OCI-LY1 (cell line): ENCODE results near the gene CLOCK.

Source experiments
- H2AFZ ChIP-seq: fragments of 200-600 bp; sonication (generic), shearing (Covaris generic); 2 replicates; pipeline ENCODE4 v1.6.0; 2014; ENCODE audit warnings: antibody characterized with exemption, mild to moderate bottlenecking, low read length
- H3F3A ChIP-seq: fragments of 200-600 bp; sonication (generic), shearing (Covaris generic); 2 replicates; pipeline ENCODE4 v1.6.0; 2014; ENCODE audit warnings: mild to moderate bottlenecking, antibody characterized with exemption, low read length, moderate library complexity; ENCODE audit not compliant: insufficient read depth
- H3K27ac ChIP-seq: fragments of 200-600 bp; sonication (generic); 2 replicates; pipeline ENCODE4 v1.5.1; 2014; ENCODE audit warnings: low read length, mixed run types, mild to moderate bottlenecking, low read depth; ENCODE audit not compliant: poor library complexity, severe bottlenecking
- H3K27me3 ChIP-seq: fragments of 200-600 bp; sonication (generic); 2 replicates; pipeline ENCODE4 v1.6.0; 2014; ENCODE audit warnings: antibody characterized with exemption, mild to moderate bottlenecking, low read length, moderate library complexity; ENCODE audit not compliant: insufficient read depth
- H3K36me3 ChIP-seq: fragments of 200-600 bp; sonication (generic); 2 replicates; pipeline ENCODE4 v1.6.1; 2014; ENCODE audit warnings: mild to moderate bottlenecking, antibody characterized with exemption, low read length, moderate library complexity, mixed read lengths; ENCODE audit not compliant: insufficient read depth
- H3K4me1 ChIP-seq: fragments of 200-600 bp; sonication (generic); 2 replicates; pipeline ENCODE4 v1.5.1; 2014; ENCODE audit warnings: mild to moderate bottlenecking, low read length, moderate library complexity; ENCODE audit not compliant: insufficient read depth, severe bottlenecking
- H3K4me2 ChIP-seq: fragments of 200-600 bp; sonication (generic), shearing (Covaris generic); 2 replicates; pipeline ENCODE4 v1.6.1; 2014; ENCODE audit warnings: low read length
- H3K4me3 ChIP-seq: fragments of 200-600 bp; sonication (generic); 2 replicates; pipeline ENCODE4 v1.5.1; 2014; ENCODE audit warnings: low read length, low read depth, mild to moderate bottlenecking, mixed read lengths; ENCODE audit not compliant: poor library complexity, severe bottlenecking
- H3K79me2 ChIP-seq: fragments of 200-600 bp; shearing (Covaris generic); 2 replicates; pipeline ENCODE4 v1.6.1; 2016; ENCODE audit warnings: mixed run types, low read length, mixed read lengths; ENCODE audit not compliant: insufficient read depth
- H3K9ac ChIP-seq: fragments of 200-600 bp; sonication (generic), shearing (Covaris generic); 2 replicates; pipeline ENCODE4 v1.6.1; 2014; ENCODE audit warnings: mild to moderate bottlenecking, low read length, mixed read lengths
- H3K9me2 ChIP-seq: fragments of 200-600 bp; sonication (generic), shearing (Covaris generic); 2 replicates; pipeline ENCODE4 v1.6.1; 2014; ENCODE audit warnings: low read depth, mild to moderate bottlenecking, low read length, mixed read lengths
- H3K9me3 ChIP-seq: fragments of 200-600 bp; shearing (Covaris generic); 2 replicates; pipeline ENCODE4 v1.6.1; 2014; ENCODE audit warnings: low read length, mixed read lengths
- H4K20me1 ChIP-seq: fragments of 200-600 bp; sonication (generic), shearing (Covaris generic); 2 replicates; pipeline ENCODE4 v1.6.0; 2016; ENCODE audit warnings: mild to moderate bottlenecking, low read length; ENCODE audit not compliant: insufficient read depth
- EZH2 ChIP-seq: fragments of 200-600 bp; sonication (generic), shearing (Covaris generic); IDR thresholded peaks from 2 replicates; pipeline ENCODE4 v1.8.0; 2017; ENCODE audit warnings: borderline replicate concordance, mixed run types, mild to moderate bottlenecking, antibody characterized with exemption, low read length, moderate library complexity, mixed read lengths
- TF ChIP-seq, protein P1 (sequence below): fragments of 200-600 bp; sonication (generic), shearing (Covaris generic); IDR thresholded peaks from 2 replicates; pipeline ENCODE4 v1.5.1; 2017; ENCODE audit warnings: mild to moderate bottlenecking, antibody characterized with exemption, low read length, moderate library complexity, mixed read lengths

The CLOCK gene

DNA sequence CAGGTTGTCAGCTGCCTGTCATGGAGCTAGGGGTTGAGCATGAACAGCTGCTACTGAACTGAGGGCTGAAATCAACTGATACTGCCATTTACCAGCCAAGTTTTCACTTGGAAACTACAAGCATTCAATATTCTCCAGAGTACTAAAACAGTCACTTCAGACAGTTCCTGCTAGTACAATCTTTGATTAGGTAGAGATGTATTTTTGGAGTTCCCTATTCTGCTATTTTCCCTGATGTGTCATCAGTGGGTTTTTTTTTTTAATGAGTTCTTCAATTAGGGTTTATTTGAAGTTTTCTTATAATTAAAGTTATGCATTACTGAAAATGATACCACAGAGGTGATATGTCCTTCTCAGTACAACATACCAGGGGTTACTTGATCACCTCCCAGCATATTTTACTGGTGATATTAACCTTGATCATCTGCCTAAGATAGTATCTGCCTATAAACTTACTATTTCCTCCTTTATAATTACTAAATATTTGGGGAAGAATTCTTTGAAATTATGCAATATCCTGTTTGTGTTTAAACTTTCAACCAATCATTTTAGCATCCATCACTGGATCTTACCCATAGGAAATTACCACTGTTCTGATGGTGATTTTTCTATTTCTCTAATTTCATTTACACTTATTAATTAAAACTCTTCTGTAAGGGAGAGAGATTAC is 31.8 kb upstream of the CLOCK start:
- no peak overlapping the region for H3K27ac ChIP-seq
- no peak overlapping the region for H3K4me2 ChIP-seq
- H3K9ac ChIP-seq, result no peak overlapping the region
- no peaks in the 10 kb centered on the region for H4K20me1 ChIP-seq
- H3K27me3 ChIP-seq, result no peaks in the 10 kb centered on the region
- no peak for TF ChIP-seq EZH2
- TF ChIP-seq, protein P1, sequence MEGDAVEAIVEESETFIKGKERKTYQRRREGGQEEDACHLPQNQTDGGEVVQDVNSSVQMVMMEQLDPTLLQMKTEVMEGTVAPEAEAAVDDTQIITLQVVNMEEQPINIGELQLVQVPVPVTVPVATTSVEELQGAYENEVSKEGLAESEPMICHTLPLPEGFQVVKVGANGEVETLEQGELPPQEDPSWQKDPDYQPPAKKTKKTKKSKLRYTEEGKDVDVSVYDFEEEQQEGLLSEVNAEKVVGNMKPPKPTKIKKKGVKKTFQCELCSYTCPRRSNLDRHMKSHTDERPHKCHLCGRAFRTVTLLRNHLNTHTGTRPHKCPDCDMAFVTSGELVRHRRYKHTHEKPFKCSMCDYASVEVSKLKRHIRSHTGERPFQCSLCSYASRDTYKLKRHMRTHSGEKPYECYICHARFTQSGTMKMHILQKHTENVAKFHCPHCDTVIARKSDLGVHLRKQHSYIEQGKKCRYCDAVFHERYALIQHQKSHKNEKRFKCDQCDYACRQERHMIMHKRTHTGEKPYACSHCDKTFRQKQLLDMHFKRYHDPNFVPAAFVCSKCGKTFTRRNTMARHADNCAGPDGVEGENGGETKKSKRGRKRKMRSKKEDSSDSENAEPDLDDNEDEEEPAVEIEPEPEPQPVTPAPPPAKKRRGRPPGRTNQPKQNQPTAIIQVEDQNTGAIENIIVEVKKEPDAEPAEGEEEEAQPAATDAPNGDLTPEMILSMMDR, result no peak
- H3K4me1 ChIP-seq, result no peaks in the 10 kb centered on the region
- no peaks in the 10 kb centered on the region for H3F3A ChIP-seq
- no peaks in the 10 kb centered on the region for H3K9me2 ChIP-seq
- H3K4me3 ChIP-seq, result no peak overlapping the region
- no peaks in the 10 kb centered on the region for H3K9me3 ChIP-seq
- no peaks in the 10 kb centered on the region for H3K36me3 ChIP-seq
- H3K79me2 ChIP-seq, result no peaks in the 10 kb centered on the region
- no peak overlapping the region for H2AFZ ChIP-seq

GRCh38 chr4:55575513-55575912 is 28.8 kb upstream of the CLOCK start:
- no peaks in the 10 kb centered on the region for H3K9me2 ChIP-seq
- H3K36me3 ChIP-seq, result no peaks in the 10 kb centered on the region

GRCh38 chr4:55574252-55574651 is 27.5 kb upstream of the CLOCK start:
- TF ChIP-seq EZH2, result no peak
- TF ChIP-seq, protein P1, result no peak
- no peak overlapping the region for H3K4me3 ChIP-seq

More at GRCh38 chr4:55575513-55575912, 28.8 kb upstream of the CLOCK start:
- Histone ChIP-seq H3F3A (no peaks in the 10 kb centered on the region), H3K27ac (no peak overlapping the region), H2AFZ (no peak overlapping the region), H3K4me2 (no peak overlapping the region), H3K9ac (no peak overlapping the region), H3K79me2 (no peaks in the 10 kb centered on the region), H4K20me1 (no peaks in the 10 kb centered on the region), H3K4me3 (no peak overlapping the region), H3K27me3 (no peaks in the 10 kb centered on the region), H3K9me3 (no peaks in the 10 kb centered on the region), H3K4me1 (no peaks in the 10 kb centered on the region)
- TF ChIP-seq EZH2, result no peak
- TF ChIP-seq, protein P1, result no peak

More at GRCh38 chr4:55574252-55574651, 27.5 kb upstream of the CLOCK start:
- no peak overlapping the region for H2AFZ ChIP-seq
- H3K36me3 ChIP-seq, result no peaks in the 10 kb centered on the region
- H4K20me1 ChIP-seq, result no peaks in the 10 kb centered on the region
- no peaks in the 10 kb centered on the region for H3K9me2 ChIP-seq
- no peak overlapping the region for H3K4me2 ChIP-seq
- H3K4me1 ChIP-seq, result no peaks in the 10 kb centered on the region
- H3K79me2 ChIP-seq, result no peaks in the 10 kb centered on the region
- H3K27ac ChIP-seq, result no peak overlapping the region
- H3K9ac ChIP-seq, result no peak overlapping the region
- H3K9me3 ChIP-seq, result no peaks in the 10 kb centered on the region
- H3F3A ChIP-seq, result no peaks in the 10 kb centered on the region
- no peaks in the 10 kb centered on the region for H3K27me3 ChIP-seq
